ENCODE results near the gene EXD2.
"Not testable (repeated sequence)": the region's sequence is repeated elsewhere in the genome, so short reads cannot be mapped to it uniquely, and the experiment has no call there.

Gene EXD2

GRCh38 chr14:69182580-69182979 is 8.7 kb upstream of the EXD2 start:
- intact Hi-C loops (cut with DNase I), result not testable (repeated sequence)

GRCh38 chr14:69183735-69184134 is 7.6 kb upstream of the EXD2 start:
- DNase-seq, result no peak
- intact Hi-C loops (cut with DNase I), result no loop called here

More at GRCh38 chr14:69182580-69182979, 8.7 kb upstream of the EXD2 start:
- not testable (repeated sequence) for DNase-seq

DNA sequence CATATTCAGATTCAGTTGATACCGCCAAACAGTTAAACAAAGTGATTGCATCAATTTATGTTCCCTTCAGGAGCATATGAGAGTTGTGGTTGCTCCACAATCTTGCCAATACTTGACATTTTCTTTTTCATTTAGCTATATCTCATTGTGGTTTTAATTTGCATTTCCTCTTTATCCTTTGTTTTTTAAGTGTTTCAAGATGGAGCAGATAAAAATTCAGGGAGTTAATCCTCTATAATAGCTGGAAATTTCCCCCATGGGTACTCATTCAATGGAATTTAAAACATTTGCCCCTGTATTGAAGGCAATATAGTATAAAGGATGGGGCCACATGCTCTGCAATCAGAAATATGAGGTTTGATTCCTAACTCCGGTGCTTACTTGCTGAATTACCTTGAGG is 1.1 kb upstream of the EXD2 start:
- intact Hi-C loops (cut with DNase I), result loop anchor here (5.0 kb wide), 1 partner anchor 38 kb away; the partner anchor contains the start of gene DCAF5
- DNase-seq, result no peak

DNA sequence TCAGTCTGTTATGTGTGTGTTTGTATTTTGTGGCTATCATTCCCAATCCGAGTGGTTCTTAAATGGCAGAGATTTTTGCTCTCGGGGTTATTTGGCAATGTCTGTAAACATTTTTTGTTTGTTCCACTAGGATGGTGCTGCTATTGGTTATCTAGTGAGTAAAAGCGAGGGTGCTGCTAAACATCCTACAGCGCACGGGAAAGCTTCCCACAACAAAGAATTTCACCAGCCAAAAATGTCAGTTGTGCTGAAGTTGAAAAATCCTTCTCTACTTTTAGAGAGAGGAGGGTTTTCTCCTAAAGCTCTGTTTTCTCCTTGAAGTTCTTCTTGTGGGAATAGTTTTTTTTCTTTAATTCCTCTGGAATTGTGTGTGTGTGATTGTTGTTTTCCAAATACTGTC is 2.4 kb downstream of the EXD2 start:
- no peak for DNase-seq
- intact Hi-C loops (cut with DNase I), result loop anchor here (5.0 kb wide), 1 partner anchor 41 kb away; the partner anchor contains the start of gene DCAF5

DNA sequence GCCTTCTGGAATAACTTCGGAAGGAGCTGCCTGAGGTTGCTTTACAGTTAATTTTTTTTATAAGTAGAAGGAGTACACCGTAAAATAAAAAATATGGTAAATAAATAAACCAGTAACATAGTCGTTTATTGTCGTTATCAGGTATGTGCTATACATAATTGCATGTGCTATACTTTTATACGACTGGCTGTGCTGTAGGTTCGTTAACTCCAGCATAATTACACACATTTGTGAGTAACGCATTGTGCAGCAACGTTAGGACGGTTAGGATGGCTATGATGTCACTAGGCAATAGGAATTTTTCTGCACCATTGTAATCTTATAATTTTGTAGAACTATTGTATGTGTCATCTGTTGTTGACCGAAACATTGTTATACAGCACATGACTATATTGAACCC is 8.5 kb downstream of the EXD2 start:
- intact Hi-C loops (cut with DNase I), result no loop called here
- DNase-seq, result no peak

DNA sequence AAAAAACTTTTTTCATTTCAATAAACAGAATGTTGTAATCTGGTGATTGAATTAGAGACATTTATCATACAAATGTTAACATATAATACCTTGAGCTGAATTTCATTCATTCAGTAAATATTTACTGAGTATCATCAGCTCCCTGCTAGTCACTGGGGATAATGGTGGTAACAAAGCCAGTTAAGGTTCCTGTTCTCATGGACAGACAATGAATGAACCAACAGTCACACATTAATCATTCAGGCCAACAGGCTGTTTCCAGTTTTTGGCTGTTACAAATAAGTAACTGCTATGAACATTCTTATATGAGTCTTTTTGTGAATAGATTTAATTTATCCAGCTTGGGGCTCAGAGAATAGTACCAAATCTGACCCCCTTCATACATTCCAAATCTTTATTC is 13.5 kb downstream of the EXD2 start:
- DNase-seq, result no peak
- intact Hi-C loops (cut with DNase I), result no loop called here

- intact Hi-C loops (cut with DNase I), result no loop called here
- DNase-seq, result no peak
Observed at GRCh38 chr14:69207435-69208041, 16.2 kb downstream of the EXD2 start.

- DNase-seq, result peak in 1 of 42 donors; percentile 3
Observed at GRCh38 chr14:69208666-69209065, 17.4 kb downstream of the EXD2 start.

DNA sequence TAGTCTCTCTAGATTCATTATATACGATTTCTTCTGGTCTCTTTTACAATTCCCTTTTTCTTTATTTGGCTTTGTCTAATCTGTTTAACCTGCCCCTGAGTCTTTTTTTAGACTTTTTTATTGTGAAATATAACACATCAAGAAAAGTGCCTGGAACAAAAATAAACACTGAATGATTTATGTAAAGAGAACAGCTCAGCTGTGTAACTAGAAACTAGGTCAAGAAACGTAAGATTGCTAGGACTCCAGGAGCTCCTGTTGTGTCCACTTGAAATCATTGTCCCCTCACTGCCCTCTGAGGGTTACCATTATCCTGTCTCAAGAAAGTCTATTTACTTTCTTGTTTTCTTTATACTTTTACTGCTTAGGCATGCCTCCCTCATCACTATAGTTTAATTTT is 23.1 kb downstream of the EXD2 start:
- no peak for DNase-seq
- intact Hi-C loops (cut with DNase I), result no loop called here

More at GRCh38 chr14:69208666-69209065, 17.4 kb downstream of the EXD2 start:
- intact Hi-C loops (cut with DNase I), result no loop called here

DNA sequence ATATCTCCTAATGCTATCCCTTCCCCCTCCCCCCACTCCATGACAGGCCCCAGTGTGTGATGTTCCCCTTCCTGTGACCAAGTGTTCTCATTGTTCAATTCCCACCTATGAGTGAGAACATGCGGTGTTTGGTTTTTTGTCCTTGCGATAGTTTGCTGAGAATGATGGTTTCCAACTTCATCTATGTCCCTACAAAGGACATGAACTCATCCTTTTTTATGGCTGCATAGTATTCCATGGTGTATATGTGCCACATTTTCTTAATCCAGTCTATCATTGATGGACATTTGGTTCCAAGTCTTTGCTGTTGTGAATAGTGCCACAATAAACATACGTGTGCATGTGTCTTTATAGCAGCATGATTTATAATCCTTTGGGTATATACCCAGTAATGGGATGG is 26.4 kb downstream of the EXD2 start:
- intact Hi-C loops (cut with DNase I); DNase-seq: not testable (repeated sequence)

- DNase-seq, result no peak
- intact Hi-C loops (cut with DNase I), result no loop called here
Observed at GRCh38 chr14:69224946-69225345, 33.6 kb downstream of the EXD2 start.

GRCh38 chr14:69226178-69226577 is 34.9 kb downstream of the EXD2 start:
- DNase-seq, result no peak
- intact Hi-C loops (cut with DNase I), result no loop called here

GRCh38 chr14:69226736-69227135 is 35.4 kb downstream of the EXD2 start:
- DNase-seq, result no peak
- intact Hi-C loops (cut with DNase I), result no loop called here

GRCh38 chr14:69231486-69231885 is 40.2 kb downstream of the EXD2 start:
- intact Hi-C loops (cut with DNase I), result no loop called here
- DNase-seq, result no peak

DNA sequence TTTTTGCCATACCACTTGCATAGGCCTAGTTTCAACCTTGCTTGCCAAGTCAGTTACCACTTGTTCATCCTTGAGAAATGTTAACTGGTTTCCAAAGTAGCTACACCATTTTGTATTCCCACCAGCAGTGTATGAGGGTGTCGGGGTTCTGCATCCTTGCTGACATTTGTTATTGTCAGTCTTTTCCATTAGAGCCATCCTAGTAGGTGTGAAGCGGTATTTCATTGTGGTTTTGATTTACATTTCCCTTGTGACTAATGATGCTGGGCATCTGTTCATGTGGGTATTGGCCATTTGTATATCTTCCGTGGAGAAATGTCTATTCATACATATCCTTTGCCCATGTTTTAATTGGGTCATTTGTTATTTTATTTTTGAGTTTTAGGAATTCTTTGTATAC is 41.1 kb downstream of the EXD2 start:
- intact Hi-C loops (cut with DNase I), result no loop called here
- DNase-seq, result no peak

DNA sequence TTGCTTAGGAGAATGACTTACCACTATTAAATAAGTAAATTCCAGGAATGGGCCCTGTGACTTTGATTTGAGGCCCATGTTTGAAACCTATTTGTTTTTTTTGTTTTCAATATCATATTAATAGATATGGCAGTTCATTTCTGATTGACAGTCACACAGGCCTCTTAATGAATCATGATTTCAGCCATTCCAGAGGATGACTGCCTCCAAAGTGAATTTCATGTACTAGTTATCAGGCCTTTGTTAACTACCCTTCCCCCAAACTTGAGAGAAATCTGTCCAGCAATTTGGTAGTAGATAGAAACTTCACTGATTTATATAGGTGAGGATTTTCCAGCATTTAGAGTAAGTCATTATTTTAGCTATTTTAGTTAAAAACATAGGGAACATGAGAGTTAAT is 42.8 kb downstream of the EXD2 start:
- DNase-seq, result no peak
- intact Hi-C loops (cut with DNase I), result no loop called here

DNA sequence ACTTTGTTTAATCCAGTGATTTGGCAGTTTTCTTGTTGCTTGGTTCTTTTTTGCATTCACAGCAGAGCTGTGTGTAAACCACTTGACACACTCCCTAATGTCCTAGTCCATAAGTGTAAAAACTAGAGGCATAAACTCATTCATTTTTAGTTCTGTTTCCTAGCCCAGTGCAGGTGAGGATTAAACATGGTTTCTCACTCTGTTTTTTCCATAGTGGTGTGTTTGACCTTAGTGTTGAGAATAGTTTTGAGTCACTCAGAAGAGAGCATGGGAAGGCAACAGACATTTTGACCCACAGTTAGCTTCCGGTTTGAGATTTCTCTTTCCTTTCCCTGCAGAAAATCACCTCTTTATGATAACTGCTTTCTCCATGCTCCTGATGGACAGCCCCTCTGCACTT is 44.4 kb downstream of the EXD2 start:
- DNase-seq, result no peak
- intact Hi-C loops (cut with DNase I), result no loop called here

- DNase-seq, result no peak
- intact Hi-C loops (cut with DNase I), result no loop called here
Observed at GRCh38 chr14:69237142-69237541, 45.8 kb downstream of the EXD2 start.

DNA sequence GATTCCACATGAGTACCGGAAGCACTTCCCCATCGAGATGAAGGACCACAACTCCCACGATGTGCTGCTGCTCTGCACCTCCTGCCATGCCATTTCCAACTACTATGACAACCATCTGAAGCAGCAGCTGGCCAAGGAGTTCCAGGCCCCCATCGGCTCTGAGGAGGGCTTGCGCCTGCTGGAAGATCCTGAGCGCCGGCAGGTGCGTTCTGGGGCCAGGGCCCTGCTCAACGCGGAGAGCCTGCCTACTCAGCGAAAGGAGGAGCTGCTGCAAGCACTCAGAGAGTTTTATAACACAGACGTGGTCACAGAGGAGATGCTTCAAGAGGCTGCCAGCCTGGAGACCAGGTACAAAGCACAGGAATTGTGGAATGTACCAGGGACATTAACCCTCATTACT is 46.3 kb downstream of the EXD2 start:
- intact Hi-C loops (cut with DNase I), result no loop called here
- DNase-seq, result no peak

GRCh38 chr14:69238883-69239282 is 47.6 kb downstream of the EXD2 start:
- intact Hi-C loops (cut with DNase I), result no loop called here

GRCh38 chr14:69240527-69241173 is 49.4 kb downstream of the EXD2 start:
- no peak for DNase-seq
- intact Hi-C loops (cut with DNase I), result loop anchor here (5.0 kb wide), 1 partner anchor 122 kb away; no protein-coding TSS in a partner anchor

More at GRCh38 chr14:69238883-69239282, 47.6 kb downstream of the EXD2 start:
- DNase-seq, result no peak
